ENCODE data around the gene ZNF823.

The ZNF823 gene
- long read RNA-seq, transcript ZNF823-201 (4 exons, 2,423 nt) = major isoform, 44 of 72 reads
- long read RNA-seq, transcript ZNF823-204 (2 exons, 698 nt) = minor isoform, 9 of 72 reads
- long read RNA-seq, partial matches to known transcripts = 0 of 72 reads
- long read RNA-seq, other reads (novel, unspliced or antisense) = 18 of 72 reads

DNA sequence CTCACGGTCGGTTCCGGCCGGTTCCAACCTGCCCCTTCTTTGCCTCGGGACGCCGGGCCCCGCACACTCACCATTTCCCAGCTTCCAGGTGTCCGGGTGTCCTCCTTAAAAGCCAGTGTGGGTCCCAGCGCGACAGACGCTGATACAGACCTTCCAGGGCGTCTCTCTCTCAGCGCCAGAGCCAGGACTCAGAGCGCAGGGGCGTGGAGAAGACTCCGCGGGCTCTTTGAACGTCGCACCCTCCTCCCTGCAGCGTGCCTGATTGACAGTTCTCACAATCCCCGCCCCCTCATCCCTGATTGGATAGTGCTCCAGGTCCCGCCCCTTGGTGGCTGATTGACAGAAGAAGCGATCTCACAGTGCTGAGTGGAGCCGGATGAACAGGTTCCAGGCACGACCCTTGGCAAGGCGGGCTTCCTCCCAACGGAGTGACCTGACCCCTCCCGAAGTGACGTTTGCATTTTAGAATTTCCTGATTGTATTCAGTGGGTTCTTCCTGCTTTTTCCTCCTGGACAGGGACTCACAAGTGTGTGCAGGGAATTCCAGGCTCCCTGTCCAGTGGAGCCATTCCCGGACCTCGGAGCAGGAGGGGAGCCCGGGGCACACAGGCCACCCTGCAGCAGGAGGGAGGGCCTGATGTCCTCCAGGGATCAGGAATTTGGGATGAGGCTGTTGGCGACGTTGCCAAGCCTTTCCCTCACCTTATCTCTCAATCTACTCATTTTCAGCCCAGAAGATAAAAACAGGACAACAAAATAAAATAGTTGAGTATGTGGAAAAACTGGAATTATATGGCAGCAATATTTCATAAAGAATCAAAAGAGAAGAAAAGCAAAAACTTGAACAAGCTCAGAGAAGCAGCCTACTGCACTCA, at the start of gene ZNF823:
ZNF823 (minus strand) TSS at position 201 of the 875 bp plus-strand sequence; CDS start at position 74, 127 bp downstream.
- TF ChIP-seq, protein P1, sequence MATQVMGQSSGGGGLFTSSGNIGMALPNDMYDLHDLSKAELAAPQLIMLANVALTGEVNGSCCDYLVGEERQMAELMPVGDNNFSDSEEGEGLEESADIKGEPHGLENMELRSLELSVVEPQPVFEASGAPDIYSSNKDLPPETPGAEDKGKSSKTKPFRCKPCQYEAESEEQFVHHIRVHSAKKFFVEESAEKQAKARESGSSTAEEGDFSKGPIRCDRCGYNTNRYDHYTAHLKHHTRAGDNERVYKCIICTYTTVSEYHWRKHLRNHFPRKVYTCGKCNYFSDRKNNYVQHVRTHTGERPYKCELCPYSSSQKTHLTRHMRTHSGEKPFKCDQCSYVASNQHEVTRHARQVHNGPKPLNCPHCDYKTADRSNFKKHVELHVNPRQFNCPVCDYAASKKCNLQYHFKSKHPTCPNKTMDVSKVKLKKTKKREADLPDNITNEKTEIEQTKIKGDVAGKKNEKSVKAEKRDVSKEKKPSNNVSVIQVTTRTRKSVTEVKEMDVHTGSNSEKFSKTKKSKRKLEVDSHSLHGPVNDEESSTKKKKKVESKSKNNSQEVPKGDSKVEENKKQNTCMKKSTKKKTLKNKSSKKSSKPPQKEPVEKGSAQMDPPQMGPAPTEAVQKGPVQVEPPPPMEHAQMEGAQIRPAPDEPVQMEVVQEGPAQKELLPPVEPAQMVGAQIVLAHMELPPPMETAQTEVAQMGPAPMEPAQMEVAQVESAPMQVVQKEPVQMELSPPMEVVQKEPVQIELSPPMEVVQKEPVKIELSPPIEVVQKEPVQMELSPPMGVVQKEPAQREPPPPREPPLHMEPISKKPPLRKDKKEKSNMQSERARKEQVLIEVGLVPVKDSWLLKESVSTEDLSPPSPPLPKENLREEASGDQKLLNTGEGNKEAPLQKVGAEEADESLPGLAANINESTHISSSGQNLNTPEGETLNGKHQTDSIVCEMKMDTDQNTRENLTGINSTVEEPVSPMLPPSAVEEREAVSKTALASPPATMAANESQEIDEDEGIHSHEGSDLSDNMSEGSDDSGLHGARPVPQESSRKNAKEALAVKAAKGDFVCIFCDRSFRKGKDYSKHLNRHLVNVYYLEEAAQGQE (IDR thresholded peaks at IDR 0.05; ENCODE audit: insufficient replicate concordance, low read depth) = no peak
- TF ChIP-seq POLR2AphosphoS5 (IDR thresholded peaks at IDR 0.05; ENCODE audit: low read depth) = peak; percentile 70
- peak within 1 kb of the TSS; percentile 82 for H3K27ac ChIP-seq (replicated peaks)
- peak within 1 kb of the TSS; percentile 54 for H3K4me3 ChIP-seq (replicated peaks; ENCODE audit: insufficient read depth, low read length)
- no peaks in the 10 kb centered on the region for H3K27me3 ChIP-seq (ENCODE audit: insufficient read depth, poor library complexity, severe bottlenecking)
- DNase-seq (ENCODE audit: low read depth in 1 of 2, low spot score in 1 of 2) = peak; percentile 52 to 99

- H3K4me3 ChIP-seq (replicated peaks; ENCODE audit: insufficient read depth, low read length) = no peak overlapping the region
- H3K27ac ChIP-seq (replicated peaks) = no peak overlapping the region
- TF ChIP-seq, protein P1 (IDR thresholded peaks at IDR 0.05; ENCODE audit: insufficient replicate concordance, low read depth) = no peak
- TF ChIP-seq GABPA (IDR thresholded peaks at IDR 0.05; ENCODE audit: low read depth) (no peak), SPI1 (IDR thresholded peaks at IDR 0.05; ENCODE audit: borderline replicate concordance, low read depth) (no peak), POLR2AphosphoS5 (IDR thresholded peaks at IDR 0.05; ENCODE audit: low read depth) (no peak)
- TF ChIP-seq, protein P2, sequence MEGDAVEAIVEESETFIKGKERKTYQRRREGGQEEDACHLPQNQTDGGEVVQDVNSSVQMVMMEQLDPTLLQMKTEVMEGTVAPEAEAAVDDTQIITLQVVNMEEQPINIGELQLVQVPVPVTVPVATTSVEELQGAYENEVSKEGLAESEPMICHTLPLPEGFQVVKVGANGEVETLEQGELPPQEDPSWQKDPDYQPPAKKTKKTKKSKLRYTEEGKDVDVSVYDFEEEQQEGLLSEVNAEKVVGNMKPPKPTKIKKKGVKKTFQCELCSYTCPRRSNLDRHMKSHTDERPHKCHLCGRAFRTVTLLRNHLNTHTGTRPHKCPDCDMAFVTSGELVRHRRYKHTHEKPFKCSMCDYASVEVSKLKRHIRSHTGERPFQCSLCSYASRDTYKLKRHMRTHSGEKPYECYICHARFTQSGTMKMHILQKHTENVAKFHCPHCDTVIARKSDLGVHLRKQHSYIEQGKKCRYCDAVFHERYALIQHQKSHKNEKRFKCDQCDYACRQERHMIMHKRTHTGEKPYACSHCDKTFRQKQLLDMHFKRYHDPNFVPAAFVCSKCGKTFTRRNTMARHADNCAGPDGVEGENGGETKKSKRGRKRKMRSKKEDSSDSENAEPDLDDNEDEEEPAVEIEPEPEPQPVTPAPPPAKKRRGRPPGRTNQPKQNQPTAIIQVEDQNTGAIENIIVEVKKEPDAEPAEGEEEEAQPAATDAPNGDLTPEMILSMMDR (IDR thresholded peaks at IDR 0.05; ENCODE audit: insufficient read depth, low read length) = no peak
- H3K27me3 ChIP-seq (ENCODE audit: insufficient read depth, poor library complexity, severe bottlenecking) = no peaks in the 10 kb centered on the region
- no peak for DNase-seq (ENCODE audit: low read depth in 1 of 2, low spot score in 1 of 2)
Observed at GRCh38 chr19:11787536-11787935, 48.8 kb upstream of the ZNF823 start.

- H3K27me3 ChIP-seq (ENCODE audit: insufficient read depth, poor library complexity, severe bottlenecking) = no peaks in the 10 kb centered on the region
- no peak overlapping the region for H3K27ac ChIP-seq (replicated peaks)
- no peak for DNase-seq (ENCODE audit: low read depth in 1 of 2, low spot score in 1 of 2)
- no peak overlapping the region for H3K4me3 ChIP-seq (replicated peaks; ENCODE audit: insufficient read depth, low read length)
- TF ChIP-seq, protein P1 (IDR thresholded peaks at IDR 0.05; ENCODE audit: insufficient replicate concordance, low read depth) = no peak
- TF ChIP-seq SPI1 (IDR thresholded peaks at IDR 0.05; ENCODE audit: borderline replicate concordance, low read depth) (no peak), POLR2AphosphoS5 (IDR thresholded peaks at IDR 0.05; ENCODE audit: low read depth) (no peak), GABPA (IDR thresholded peaks at IDR 0.05; ENCODE audit: low read depth) (no peak)
- TF ChIP-seq, protein P2 (IDR thresholded peaks at IDR 0.05; ENCODE audit: insufficient read depth, low read length) = no peak
Observed at GRCh38 chr19:11784356-11784755, 45.6 kb upstream of the ZNF823 start.

Measured in HL-60 (cell line).